B cell (primary cell): ENCODE measurements around the gene FRZB.

Experiments
- CTCF ChIP-seq: fragments of 200-600 bp; IDR thresholded peaks from one replicate; pipeline ENCODE4 v1.8.0; 2022; ENCODE audit warnings: antibody characterized with exemption, mild to moderate bottlenecking
- EZH2 ChIP-seq: IDR thresholded peaks from 2 replicates; pipeline ENCODE4 v1.6.1; 2012; ENCODE audit warnings: borderline replicate concordance, low read depth, mild to moderate bottlenecking, moderate library complexity, low read length; ENCODE audit not compliant: insufficient read depth, poor library complexity, severe bottlenecking

GRCh38 chr2:182862091-182862490 is 4.3 kb downstream of the FRZB start:
- TF ChIP-seq EZH2 (no peak), CTCF (no peak)
